CD4-positive, alpha-beta T cell treated with Interleukin-12 subunit alpha and Interleukin-12 subunit beta, for 1 hour (primary cell): ENCODE measurements around the gene TMEM271.

Source experiments
- DNase-seq: peaks from one replicate; pipeline ENCODE4 v3.0.0-alpha.2; 2020

The TMEM271 gene, protein sequence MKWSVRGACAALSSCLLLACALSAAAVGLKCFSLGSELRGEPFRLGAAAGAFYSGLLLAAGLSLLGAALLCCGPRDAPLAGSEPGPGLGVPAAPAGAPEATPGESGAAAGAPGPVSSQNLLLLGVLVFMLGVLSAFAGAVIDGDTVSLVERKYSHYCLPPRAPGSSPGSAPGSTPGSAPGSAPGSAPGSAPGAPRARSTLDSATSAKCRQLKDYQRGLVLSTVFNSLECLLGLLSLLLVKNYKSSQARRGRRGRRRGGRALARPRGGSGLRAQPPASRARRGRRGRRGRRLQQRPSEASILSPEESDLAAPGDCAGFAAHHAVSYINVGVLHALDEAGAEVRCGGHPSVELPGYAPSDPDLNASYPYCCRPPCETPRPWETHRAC

DNA sequence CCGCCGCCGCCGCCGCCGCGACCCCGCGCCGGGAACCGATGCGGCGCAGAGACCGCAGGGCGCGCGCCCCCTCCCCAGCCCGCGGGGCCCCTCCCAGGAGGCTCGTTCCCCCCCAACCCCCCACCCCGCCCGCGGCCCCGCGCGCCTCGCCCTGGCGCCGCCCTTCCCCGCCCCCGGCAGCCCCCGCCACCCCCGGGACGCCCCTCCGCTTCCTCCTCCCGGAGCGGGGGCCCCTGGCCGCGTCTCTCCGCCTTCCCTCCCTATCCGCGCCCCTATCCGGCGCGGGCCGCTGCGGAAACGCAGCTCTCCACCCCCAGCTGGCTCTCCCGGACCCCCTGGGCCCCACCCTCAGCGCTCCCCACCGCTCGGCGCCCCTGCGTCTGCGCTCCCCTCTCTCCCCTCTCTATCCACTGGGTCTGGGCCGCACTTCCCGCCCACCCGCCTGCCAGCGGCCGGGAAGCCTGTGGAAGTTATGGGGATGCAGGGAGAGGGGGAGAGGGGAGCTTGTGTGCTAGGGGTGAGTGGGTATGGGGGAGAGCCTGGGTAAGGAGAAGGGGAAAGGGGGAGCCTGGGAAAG lies at the start of gene TMEM271:
Gene TMEM271, minus strand, starts transcription at position 51 of the 577 bp plus-strand sequence. CDS start 233 bp downstream, outside the sequence.
- no peak for DNase-seq

DNA sequence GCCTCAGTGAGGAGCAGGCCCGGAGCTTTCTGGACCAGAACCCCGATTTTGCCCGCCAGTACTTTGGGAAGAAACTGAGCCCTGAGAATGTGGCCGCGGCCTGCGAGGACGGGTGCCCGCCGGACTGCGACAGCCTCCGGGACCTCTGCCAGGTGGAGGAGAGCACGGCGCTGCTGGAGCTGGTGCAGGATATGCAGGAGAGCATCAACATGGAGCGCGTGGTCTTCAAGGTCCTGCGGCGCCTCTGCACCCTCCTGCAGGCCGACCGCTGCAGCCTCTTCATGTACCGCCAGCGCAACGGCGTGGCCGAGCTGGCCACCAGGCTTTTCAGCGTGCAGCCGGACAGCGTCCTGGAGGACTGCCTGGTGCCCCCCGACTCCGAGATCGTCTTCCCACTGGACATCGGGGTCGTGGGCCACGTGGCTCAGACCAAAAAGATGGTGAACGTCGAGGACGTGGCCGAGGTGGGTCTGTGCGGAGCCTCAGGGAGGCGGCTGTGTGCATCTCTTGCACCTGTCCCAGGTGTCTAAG lies 49.6 kb upstream of the TMEM271 start:
- DNase-seq: no peak

DNA sequence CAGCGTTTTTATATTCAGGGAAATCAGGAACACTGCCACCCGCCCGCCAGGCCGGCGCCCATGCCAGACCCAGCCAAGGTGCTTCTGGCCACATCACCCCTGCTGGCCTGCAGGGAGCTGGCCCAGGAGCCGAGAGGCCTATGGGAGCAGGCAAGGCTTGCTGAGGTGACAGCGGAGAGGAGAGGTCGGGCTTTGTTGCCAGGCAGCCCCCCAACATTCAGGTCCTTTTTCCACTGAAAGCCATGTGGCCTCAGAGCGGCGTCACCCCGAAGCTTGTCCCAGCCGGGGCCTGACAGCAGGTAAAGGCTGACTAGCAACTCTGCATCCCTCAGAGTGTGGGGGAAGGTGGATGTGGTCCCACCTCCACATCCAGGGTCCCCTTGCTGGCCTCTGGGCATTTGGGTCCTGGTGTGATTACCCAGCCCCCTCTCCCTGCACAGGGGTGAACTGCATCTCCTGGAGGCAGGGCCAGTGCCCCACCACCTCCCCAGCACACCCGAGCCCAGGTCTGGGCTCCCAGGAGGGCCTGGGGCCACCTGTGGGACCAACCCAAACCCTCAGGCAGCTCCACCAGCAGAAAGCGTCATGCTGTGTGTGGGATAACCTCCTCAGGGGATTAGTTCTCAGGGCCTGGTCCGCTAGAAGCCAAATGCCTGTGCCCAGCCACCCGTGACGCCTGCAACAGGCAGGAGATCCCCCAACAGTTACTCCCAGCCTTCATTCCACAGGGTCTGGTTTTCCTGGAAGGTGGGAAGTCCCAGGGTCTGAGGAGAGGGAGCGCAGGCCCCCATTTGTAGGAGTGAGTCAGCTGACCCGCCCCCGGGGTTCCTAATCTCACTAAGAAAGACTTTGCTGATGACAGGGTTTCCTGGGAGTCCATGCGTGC lies 48.9 kb upstream of the TMEM271 start, which contains the start of gene PDE6B:
Gene PDE6B, plus strand, starts transcription at position 869 of the 886 bp plus-strand sequence. CDS start 54 bp downstream, outside the sequence.
- DNase-seq: no peak

DNA sequence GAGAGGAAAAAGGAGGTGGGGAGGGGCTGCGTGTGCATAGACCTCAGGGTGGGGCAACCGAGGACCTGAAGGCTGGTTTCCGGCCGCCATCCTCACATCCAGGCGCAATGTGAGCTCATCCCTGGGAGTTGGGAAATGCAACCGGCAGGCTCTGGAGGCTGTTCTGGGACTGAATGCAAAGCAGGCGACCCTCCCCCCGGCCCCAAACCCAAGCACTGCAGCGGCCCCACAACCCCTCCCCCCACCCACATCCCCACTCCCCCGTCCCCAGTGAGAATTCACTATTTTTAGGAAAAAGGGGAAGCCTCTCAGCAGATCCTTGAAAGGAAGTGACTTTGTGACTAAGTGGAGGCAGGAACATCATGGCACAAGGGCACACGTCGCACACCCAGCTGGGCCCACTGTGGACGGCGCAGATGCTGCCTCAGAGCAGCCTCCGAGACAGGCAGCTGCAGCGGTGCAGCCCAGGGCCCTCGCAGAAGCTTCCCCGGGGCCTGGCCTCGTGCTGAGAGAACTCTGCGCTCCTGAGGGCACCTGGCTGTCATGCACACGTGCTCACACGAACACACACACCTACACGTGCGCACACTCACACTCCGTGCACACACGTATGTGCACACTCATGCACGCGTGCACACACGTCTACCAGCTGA lies 47.9 kb upstream of the TMEM271 start:
- DNase-seq: no peak

DNA sequence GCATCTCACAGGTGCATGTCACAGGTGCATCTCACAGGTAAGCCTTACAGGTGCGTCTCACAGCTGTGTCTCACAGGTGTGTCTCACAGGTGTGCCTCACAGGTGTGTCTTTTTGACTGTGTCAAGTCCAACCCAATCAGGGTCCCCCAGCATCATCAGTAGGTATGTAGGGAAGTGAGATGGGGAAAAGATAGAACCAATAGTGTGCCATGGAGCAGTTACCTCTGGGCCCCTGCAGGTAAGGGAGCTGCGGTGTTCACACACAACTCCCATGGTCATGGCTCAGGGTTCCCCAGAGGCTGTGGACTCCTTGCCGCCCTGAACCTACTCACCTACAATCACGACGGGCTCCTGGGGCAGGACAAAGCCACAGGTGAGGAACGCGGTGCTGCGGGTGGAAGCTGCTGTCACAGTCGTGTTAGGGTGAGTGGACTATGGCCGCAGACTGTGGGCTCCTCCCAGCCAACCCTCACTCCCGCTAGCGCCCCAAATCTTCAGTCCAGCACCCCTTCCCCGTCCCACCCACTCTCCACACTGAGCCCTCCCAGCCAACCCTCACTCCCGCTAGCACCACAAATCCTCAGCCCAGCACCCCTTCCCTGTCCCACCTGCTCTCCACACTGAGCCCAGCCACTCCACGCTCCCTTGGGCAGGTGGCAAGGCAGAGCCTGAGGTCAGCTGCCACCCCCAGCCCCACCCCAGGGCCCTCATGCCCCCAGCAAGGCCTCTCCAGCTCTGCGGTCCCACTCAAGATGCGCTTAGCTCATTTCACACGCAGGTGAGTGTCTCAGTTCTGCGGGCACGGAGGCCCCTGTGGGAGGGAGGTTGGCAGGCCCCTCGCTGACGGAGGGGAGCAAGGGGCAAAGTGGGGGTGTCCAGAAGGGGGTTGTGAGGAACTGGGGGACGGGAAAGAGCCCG lies 47.2 kb upstream of the TMEM271 start:
- no peak for DNase-seq

DNA sequence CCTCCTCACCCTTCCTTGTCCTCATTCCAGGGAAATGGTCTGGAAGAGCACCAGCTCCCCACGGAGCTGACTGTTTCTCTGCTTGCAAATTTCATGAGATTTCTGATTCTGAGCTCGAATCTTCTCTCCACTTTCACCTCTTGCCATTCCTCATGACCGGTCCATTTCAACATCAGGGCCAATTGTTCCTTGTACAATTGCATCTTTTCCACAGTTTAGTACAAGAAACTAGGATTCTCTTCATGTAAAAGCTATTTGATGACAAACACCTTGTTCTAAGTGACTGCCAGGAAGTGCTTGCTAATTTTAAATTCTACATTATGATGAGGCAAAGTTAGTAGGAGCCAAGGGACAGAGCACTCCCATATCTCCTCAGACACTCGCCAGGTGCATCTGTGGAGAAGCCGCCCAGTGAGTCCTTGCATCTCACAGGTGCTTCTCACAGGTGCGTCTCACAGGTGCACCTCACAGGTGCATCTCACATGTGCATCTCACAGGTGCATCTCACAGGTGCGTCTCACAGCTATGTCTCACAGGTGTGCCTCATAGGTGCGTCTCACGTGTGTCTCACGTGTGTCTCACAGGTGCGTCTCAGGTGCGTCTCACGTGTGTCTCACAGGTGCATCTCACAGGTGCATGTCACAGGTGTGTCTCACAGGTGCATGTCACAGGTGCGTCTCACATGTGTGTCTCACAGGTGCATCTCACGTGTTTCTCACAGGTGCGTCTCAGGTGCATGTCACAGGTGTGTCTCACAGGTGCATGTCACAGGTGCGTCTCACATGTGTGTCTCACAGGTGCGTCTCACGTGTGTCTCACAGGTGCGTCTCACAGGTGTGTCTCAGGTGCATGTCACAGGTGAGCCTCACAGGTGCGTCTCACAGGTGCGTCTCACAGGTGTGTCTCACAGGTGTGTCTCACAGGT lies 46.2 kb upstream of the TMEM271 start:
- no peak for DNase-seq

DNA sequence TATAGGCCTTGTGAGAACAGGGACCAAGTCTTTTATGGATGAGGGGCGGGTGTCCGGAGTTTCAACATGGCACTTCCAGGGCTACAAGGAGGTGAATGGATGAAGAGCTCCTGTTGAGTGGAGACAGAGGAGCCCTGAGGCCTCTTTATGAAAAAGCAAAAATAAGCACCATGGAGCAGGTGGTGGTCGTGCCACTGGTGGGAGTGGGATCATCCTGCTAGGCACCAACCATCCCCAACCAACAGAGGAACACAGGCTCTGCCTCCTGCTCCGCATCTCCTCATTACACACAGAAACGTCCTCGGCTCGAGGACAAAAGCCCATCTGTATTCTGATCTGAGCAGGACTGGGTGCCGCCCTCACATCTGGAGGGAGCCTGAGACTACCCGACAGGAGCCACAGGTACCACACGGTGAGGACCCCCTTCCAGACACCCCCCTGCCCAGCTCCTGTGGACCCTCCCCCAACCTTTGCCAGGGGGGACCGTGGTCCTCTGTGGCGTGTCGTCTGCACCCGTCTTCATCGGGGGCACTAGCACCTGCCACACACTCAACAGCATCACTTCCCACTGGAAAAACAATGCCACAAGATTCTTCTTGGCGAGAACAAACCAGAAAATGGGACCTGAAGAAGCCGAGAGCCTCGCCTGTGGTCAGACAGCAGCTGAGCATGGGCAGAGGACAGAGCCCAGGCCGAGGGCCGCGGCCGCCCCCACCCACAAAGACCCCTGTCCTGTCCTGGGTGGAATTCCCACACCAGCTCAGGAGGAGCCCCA lies 45.4 kb upstream of the TMEM271 start:
- DNase-seq: no peak

DNA sequence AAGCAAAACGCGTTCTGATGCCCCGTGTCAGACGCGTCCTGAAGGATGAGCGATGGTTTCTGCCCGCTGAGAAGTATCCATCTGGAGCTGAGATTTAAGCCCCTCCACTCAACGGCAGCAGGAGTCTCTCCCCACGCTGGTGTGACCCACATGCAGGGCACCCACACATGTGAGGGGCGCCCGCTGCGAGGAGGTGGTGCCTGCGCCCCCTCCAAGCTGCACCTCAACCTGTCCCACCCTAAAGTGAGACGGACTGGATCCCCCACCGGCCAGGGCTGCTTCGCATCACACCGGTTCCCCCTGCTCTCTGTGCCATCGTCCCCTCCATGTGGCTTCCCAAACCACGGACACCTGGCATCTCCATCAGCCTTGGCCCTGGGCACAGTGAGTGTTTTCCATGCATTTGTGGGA lies 44.8 kb upstream of the TMEM271 start:
- no peak for DNase-seq

DNA sequence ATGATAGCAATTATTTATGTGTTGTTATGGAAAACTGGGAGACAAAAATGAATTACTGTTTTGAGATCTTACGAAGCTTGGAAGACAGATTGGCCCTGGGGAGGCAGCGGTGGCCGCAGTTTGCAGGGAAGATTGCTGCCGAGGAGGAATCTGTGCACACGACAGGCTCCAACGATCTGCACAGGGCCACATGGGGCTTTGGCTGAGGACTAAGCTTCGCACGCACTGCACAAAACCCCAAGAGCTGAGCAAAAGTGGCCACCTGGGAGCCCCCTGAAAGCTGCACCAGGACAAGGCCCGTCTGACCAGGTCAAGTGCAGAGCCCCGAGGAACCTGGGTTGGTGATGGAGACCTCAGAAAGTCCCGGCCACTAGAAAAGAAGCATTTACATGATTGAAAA lies 44.1 kb upstream of the TMEM271 start:
- no peak for DNase-seq

DNA sequence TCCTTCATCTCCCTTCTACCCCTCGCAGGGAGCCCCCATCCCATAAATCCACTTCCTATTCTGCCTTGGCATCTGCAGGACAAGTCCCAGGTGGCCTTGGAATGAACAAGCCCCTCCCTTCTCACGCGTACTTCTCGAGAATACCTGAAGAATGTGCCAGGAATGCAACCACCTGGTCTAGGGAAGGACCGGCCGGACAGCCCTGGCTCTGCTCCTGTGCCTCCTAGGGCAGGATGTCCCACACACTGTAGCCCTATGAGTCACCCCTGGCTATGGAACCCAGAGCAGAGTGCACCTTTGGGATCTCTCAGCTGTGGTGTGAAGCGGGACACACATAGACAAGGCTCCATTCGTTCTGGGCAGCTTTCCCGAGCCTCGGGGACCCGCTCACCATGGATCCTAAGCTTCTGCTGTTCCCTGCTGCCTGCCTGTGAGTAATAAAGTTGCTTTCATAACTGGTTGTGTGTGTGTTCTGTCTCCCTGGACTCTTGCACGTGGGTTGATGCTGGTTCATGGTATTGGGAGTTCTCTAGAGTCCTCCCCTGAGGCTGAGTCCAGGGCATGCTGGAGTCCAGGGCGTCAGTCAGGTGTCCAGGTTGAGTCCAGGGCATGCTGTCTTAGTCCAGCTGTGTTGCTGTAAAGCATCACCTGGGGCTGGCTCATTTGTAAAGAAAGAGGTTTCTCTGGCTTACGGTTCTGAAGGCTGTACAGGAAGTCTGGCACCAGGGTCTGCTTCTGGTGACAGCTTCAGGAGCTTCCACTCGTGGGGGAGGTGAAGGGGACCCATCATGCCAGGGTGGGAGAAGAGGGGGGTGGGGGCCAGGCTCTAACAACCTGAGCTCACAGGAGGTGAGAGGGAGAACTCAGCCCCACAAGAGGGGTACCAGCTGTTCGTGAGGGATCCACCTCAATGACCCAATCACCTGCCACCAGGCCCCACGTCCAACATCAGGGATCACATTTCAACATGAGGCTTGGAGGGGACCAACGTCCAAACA lies 41.8 kb upstream of the TMEM271 start:
- no peak for DNase-seq

DNA sequence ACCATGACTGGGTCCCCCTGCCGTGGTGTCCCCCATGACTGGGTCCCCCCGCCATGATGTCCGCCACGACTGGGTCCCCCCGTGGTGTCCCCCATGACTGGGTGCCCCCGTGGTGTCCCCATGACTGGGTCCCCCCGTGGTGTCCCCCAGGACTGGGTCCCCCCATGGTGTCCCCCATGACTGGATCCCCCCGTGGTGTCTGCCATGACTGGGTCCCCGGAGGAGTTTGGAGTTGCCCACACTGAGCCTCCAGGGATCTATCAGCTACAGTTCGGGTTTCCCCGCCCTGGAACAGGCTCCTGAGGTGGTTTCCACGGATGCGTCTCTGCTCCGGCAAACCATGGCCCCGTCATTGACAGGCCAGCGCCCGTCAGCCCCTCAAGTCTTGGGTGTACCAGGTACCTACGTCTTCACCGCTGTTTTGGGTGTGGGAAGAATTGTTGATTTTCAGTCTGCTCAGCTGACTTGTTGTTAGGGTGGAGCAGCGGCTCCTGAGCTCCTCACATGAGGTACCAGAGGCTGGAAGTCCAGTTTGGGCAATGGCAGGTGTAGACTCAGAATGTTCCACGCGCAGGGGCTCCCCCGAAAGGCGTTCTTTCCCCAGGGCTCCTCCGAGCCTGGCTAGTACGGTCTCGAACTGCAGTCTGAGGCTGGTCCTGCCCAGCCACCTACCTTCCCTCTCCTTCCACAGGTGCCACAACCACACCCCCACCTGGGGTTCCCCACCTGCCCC lies 41.0 kb upstream of the TMEM271 start:
- DNase-seq: no peak

DNA sequence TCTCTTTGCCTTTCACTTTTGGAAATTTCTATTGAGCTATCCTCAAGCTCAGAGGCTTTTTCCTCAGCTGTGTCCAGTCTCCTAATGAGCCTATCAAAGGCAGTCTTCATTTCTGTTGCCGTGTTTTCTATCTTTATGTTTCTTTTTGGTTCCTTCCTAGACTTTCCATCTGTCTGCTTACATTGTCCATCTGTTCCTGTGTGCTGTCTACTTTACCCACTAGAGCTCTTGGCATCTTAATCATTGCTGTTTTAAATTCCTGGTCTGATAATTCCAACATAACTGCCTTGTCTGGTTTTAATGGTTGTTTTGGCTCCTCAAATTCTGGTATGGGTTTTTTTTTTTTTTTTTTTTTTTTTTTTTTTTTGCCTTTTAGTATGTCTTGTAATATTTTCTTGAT lies 40.0 kb upstream of the TMEM271 start:
- DNase-seq: no peak

DNA sequence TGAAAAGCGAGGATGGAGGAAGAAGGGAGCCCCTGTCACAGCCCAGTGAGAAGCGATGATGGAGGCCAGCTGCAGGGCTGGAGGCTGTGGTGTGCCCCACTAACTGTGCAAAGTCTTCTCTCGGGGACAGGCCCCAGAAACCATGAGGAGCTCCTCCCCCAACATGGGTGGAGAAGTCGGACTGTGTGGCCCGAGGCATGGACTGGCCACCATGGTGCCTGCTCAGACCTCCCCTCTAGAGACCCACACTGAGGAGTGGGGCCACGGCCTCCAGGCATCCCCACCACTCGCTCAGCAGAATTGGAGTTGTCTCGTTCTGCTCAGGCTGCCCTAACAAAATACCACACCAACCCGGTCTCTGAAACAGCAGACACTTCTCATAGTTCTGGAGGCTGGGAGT lies 37.0 kb upstream of the TMEM271 start:
- DNase-seq: no peak

DNA sequence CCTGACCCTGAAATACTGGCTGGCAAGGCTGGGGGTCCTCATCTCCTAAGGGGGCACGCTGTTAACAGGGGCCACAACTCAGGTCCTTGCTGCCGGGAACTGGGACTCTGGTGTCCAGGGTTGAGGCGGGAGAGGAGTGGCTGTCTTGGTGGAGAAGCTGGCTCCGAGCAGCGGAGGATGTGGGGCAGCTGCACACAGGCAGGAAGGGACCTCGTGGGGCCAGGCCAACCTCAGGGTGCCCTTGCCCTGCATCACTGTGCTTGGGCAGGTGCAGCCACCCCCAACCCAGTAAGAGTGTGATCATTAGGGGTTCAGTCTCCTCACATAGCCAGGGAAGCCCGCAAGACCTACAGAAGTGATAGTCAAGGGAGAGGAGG lies 36.6 kb upstream of the TMEM271 start:
- no peak for DNase-seq

DNA sequence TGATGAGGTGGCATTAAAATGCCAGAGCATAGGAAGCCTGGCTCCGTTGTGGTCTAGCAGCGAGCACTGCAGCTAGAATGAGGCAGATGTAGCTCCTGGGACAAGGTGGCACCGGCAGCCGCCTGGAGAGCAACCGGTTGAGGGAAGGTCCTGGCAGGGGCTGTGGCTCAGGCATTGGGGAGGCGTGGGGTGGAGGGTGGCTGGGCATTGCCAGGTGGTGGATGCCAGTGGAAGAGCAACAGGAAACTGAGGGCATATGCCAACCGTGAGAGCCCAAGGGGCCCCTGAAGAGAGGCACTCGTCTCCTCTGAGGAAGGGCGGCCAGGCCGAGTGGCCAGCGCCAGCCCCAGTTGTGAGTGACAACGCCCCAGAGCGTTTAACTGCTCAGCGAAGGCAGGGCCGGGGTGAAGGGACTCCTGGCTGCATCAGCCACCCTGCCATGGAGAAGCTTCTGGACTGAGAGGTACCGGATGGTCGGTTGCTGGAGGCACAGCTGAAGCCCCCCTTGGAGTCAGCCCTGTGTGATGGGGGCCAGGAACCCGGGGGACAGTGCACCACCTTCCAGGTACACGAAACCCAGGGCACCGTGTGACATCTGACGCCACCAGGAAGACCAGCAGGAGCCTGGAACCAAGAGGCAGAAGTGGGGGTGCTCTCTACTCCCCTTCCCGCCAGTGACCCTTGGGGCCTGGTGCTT lies 36.1 kb upstream of the TMEM271 start:
- no peak for DNase-seq

DNA sequence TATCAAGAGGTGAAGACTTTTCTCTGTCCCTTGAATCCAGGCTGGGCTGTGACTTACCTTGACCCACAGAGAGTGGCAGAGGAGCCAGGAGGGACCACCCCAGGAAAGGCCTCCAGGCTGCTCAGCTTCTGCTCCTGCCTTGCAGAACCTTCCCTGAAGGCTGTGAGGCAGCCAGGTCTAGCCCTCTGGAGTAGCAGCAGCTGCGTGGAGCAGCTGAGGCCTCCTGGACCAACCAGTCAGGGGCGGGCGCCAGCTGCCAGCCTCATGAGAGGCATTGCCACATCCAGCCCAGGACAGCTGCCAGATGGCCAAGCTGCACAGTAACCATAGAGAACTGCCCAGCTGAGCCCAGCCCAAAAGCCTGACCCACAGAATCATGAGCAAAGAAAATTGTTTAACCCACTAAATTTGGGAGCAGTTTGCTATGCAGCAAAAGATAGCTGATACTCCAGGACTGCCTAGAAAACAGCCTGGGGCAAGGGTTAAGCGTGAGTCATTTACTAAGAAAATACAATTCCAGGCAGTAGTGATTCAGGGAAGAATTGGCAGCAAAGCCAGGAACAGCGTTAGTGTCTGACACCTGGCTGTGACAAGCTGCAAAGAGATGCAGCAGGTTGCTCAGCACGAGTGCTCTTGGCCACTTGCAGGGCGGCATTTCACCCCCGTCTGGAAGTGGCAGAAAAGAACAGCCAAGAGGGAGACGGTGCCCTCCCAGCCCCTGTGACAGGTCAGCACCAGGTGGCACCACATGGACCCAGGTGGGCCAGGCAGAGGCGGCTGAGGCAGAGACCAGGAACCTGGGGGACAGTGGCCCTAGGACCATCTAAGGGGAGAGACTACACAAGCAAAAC lies 34.5 kb upstream of the TMEM271 start:
- no peak for DNase-seq
